HCEC 1CT (cell line): Measurements from ENCODE around the gene GMEB2.
"Not testable (repeated sequence)": the region's sequence is repeated elsewhere in the genome, so short reads cannot be mapped to it uniquely, and the experiment has no call there.

Source experiments
- DNase-seq: peaks from one replicate; pipeline ENCODE4 v3.0.0-alpha.2; 2017

Gene GMEB2

DNA sequence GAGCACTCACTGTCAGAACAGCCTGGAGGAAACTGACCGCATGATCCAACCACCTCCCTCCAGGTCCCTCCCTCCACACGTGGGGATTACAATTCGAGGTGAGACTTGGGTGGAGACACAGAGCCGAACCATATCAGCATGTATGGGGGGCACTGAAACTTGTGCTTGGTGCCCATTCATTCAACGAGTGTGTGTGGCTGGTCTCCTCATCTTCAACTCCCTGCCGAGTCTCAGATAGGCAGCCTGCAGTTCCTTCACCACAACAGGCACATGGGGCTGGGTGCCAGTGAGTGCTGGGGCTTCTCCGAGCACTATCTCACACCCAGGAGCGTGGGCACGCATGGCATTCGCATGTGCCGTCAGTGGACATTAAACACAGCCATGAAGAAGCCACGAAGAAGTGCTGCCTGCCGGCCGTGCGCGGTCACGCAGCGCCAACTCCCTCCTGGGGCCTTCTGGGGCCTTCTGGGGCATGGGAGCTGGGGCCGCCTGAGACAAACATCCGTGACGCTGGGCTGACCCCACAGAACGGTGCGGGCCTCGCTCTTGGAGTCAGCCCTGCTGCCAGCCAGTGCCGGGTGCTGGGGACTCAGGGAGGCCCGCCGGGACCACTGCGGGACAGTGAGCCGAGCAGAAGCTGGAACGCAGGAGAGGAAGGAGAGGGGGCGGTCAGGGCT lies 30.5 kb upstream of the GMEB2 start:
- DNase-seq, result no peak

DNA sequence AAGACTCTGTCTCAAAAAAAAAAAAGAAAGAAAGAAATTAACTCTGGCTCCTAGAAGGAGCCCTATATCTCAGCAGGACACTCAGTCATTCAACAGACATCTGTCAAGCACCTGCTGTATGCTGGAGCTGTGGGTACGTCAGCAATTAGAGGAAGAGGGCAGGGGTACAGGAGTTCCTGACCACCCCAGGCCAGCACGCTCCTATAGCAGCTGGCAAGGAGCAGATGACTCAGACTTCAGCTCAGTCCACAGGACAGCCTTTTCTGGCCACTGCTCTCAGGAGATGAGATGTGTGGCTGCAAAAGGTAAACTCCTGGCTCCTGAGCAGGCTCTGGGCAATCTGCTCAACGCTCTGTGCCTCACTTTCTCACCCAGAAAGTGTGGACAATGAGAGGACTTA lies 29.6 kb upstream of the GMEB2 start:
- no peak for DNase-seq

DNA sequence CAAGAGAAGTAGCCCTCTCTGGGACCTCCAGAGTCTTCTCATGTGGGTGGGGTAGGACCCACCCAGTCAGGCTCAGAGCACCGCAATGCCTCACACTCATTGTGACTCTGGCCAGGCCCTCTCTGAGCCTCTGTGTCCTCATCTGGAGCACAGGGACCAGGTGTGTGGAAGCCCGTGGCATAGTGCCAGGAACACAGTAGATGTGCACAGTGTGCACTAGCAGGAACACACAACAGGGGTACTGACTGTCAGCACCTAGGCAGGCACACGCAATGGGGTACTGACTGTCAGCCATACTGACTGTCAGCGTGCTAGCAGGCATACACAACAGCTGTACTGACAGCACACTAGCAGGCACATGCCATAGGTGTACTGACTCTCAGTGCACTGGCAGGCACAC lies 28.3 kb upstream of the GMEB2 start:
- no peak for DNase-seq

DNA sequence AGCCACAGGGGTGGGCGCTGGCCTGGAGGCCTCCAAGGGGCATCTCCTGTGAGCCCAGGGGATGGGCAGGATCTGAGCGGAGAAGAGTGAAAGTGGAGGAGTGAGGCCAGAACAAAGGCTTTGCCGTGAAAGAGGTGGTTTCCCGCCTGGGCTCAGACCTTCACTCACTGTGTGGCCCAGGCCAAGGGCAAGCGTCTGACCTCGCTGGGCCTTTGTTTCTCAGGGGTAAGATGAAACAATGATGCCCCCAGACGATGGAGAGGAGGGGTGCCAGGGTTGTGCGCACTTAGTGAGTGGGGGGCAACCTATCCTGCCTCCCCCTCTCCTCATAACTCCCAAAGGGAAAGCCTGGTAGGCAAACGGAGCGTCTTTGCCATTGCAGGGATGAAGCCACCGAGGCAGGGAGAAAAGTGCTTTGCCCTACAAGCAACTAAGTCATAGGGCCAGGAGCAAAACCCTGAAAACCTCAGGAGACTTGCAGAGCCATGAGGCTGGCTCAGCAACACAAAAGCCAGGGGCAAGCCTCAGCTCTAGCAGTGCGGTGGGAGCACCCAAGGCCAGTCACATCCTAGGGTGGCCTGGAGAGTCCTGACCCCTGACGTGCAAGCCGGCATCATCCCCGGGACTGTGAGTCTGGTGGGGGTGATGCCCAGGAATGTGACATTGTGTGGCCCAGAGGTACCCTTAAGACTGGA lies 27.2 kb upstream of the GMEB2 start:
- no peak for DNase-seq

DNA sequence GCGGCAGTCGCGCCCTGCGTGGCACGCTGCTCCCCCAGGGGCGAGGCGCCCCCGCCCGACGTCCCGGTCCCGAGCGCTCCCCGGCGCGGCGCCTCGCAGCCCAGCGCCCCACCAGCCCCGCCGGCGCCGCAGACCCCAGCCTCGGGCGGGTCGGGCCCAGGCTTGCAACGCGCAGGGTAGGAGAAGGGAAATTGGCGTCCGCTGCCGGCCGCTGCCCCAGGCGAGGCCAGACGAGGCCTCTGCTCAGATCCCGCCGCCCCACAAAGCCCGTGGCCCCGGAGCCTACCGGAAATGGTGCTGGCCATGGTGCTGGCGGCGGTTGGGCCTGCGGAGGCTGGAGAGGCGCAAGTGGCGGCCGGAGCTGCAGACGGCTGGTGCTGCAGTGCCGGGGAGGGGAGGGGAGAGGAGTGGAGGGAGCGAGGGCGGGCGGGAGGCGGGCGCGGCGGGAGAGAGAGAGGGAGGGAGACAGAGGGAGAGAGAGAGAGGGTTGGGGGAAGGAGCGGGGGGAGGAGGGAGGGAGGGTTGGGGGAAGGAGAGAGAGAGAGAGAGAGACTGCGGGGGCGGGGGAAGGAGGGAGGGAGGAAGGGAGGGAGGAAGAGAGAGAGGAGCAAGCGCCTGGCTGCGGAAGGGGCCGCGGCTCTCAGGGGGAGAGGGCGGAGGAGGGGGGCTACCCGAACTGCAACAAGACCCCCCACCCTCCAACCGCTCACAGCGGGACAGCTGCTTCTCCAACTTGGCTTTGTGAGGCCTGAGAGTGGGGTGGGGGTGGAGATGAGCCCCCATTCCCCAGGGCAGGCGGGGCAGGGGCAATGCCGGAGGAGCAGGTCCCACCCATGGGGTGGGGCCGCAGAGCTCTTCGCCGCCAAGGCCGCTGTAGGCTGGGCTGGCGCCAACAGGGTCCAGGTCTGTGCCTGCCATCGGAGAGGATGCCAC lies 26.4 kb upstream of the GMEB2 start, which contains the start of gene STMN3:
Gene STMN3 (minus strand): TSS at position 384 of the 933 bp plus-strand sequence. CDS start 79 bp downstream, at position 305.
- DNase-seq, result peak; percentile 73

DNA sequence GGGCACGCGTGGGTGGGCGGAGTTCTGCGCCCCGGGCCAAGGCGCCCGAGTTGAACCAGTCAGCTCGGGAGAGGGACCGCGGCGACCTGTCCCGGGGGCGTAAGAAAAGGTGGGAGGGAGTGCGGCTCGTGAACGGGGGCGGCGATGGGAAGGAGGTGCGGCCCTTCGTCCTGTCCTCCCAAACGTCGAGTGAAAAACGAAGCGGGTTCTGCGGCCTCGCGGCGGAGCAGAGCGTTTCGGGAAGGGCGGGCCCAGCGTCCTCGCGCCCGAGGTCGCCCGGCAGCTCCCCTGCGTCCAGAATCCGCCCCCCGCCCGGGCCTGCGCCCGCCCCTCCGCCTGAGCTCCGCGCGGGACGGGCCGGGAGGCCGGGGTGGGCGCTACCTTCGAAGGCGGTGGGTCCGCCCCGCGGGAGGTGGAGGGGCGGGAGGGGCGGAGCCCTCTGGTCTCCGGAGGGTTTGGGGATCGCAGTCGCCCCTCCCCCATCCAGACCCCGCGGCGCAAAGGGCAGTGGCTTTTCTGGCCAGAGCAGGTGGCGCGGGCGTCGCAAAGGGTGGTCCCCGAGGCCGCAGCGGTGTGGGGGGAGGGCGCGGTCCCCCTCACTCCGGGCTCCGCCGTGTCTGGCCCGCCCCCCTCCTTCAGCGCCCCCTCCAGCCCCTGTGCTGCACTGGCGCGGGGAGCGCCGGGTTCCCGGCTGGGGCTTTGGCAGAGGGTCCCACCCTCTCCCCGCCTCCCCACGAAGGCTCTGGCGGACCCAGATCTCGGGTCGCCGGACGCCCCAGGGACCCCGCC lies 25.5 kb upstream of the GMEB2 start:
- DNase-seq, result no peak

DNA sequence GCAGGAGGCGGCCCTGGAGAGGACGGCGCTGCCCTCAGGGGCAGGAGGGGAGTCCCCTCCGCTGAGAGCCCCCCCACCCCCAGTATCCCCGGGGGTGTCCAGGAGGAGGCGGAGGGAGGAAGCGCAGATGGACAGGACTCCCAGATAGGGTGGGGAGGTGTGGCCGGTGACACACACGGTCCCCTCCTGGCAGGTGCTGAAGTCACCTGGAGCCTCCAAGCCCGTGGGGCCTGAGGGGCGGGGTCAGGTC lies 25.0 kb upstream of the GMEB2 start:
- DNase-seq, result no peak

DNA sequence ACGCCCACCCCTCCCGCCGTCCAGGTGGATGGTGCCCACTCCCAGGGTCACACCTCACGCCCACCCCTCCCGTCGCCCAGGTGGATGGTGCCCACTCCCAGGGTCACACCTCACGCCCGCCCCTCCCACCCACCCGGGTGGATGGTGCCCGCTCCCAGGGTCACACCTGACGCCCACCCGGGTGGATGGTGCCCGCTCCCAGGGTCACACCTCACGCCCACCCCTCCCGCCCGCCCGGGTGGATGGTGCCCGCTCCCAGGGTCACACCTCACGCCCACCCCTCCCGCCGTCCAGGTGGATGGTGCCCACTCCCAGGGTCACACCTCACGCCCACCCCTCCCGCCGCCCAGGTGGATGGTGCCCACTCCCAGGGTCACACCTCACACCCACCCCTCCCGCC lies 23.6 kb upstream of the GMEB2 start:
- not testable (repeated sequence) for DNase-seq

DNA sequence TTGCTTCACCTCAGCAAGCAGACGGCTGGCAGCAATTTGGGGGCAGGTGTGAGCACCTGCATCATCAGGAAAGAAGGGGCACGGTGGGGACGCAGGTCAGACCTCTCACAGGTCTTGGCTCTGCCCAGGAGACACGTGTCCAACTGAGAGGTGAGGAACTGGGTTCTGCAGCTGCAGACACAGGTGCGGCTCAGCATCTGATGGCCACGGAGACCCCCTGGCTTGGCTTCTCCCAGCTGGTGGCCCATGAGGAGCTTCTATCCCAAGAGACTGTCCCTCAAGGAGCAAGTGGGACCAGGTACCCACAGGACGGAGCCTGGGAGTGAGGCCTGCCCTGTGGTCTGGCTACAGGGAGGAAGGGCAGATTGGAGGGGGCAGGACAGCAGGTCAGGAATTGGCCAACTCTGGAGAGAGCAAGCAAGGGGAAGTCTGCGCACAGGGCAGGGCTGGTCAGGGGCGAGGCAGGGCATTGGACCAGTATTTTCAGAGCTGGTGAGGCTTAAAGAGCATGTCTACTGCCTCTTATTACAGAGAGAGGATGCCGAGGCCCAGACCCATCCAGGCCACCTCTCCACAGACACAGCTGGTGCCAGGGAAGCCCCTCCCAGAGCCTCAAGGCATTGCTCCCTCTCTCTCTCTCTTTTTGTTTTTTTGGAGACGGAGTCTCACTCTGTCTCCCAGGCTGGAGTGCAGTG lies 22.1 kb upstream of the GMEB2 start:
- no peak for DNase-seq

DNA sequence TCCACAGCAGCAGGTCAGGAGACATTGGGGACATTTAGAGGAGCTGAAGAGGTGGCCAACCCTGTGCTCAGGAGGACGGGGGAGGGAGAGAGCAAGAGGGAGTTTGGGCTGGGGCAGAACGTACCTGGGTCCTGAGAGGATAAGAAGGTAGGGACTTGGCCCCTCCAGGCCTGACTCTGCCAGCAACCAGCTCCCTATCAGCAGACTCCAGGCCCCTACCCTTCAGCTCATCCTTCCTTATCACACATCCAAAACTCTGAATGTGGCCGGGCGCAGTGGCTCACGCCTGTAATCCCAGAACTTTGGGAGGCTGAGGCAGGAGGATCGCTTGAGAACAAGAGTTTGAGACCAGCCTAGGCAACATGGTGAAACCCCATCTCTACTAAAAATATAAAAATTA lies 21.3 kb upstream of the GMEB2 start:
- no peak for DNase-seq

DNA sequence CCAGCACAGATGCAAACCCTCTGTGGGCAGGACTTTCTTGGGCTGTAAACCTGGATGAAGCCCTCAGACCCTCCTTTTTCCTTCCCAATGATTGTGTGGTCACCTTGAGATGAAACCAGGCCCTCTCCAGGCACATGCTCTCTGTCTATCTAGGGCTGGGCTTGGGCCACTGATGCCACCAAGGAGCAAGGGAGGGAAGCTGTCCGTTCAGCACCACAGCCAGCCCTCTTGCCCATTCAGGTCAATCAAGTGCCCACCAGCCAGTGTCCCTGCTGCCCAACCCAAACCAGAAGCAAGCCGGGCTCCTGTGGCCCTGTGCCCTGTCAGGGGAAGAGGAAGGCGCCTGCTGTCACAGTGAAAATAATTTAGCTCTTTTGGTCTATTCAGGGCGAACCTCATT lies 18.3 kb upstream of the GMEB2 start:
- DNase-seq, result no peak

DNA sequence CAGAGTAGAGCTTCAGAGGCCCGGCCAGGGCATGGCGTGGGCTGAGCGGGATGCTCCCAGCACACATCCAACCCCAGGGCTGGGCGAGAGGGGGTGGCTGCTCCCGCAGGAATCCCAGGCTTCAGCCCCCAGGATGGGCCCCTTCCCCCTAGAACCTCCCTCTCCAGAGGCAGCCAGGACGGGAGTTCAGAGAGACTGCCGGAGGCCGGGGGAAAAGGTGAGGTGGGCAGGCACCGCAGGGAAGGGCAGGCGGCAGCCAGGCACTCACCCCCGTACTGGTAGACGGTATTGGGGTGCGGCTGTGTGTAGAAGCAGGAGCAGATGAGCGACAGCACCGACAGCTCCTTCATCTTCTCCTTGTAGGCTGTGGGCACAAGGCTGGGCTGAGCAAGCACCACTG lies 17.0 kb upstream of the GMEB2 start:
- no peak for DNase-seq

DNA sequence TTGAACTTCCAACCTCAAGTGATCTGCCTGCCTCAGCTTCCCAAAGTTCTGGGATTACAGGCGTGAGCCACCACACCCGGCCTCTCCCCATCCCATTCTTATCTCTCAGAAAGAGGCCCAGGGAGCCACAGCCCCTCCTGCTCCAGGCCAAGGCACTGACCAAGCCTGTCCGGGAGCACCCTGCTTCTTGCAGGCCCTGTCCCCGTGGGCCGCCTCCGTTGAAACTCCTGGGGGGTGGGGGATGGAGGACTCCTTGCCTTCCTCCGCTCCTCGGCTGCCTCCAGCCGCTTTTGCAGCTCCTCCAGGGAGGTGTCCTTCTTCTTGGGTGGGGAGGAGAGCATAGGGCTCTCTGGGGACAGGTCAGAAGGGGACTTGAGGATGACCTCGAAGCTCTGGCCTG lies 16.6 kb upstream of the GMEB2 start:
- DNase-seq, result no peak

DNA sequence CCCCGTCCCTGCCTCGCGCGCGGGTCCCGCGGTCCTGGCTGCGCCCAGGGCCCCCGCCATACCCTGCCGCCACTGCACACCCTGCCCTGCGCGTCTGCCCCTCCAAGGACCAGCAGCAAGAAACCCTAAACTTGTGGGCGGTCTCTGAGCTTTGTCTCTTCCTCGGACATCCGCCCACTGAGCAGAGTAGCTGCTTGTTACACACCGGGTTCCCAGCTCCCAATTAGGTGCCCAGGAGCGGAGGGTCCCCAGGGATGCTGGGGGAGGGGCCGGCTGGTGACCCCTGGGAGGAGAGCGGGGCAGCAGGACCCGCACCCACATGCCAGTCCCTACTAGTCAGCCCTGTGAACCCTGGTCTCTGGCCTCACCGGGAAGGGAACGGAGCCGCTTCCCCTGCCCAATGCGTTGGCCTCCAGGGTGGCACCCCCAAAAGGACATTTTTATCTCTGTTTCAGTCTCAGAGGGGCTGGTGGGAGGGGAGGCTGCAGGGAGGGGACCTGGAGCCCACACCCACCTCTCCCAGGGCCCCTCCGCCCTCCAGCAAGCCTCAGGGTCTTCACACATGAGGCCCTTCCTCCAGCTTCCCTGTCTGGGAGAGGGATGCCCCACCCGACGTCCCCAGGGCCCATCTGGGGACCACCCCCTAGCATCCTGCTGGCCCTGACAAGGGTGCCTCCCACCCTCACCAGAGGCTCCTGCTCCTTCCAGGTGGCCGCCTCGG lies 15.8 kb upstream of the GMEB2 start:
- no peak for DNase-seq

DNA sequence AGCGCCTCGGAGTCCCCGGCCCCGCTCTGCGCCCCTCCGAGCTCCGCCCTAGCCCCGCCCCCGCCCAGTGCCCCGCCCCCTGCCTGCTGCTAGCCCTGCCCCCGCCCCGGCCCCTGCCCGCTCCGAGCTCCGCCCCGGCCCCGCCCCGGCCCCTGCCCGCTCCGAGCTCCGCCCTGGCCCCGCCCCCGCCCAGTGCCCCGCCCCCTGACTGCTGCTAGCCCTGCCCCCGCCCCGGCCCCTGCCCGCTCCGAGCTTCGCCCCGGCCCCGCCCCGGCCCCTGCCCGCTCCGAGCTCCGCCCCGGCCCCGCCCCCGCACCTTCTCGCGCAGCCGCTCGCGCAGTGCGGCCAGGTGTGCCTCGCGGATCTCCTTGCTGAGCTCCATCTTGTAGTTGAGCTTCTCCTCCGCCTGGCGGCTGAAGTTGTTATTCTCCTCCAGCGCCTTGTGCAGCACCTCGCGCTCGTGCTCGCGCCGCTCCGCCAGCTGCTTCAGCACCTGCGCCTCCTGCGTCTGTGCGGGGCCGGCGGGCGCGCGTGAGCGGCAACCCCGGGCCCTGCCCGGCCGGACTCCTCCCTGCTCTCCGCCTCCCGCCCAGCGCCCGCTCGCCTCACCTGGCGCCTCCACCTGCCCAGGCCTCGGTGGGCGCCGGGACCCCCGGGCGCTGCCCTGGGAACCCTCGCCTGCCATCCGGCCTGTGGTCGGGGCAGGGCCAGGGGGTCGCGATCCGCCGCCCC lies 15.1 kb upstream of the GMEB2 start:
- DNase-seq, result peak; percentile 52

DNA sequence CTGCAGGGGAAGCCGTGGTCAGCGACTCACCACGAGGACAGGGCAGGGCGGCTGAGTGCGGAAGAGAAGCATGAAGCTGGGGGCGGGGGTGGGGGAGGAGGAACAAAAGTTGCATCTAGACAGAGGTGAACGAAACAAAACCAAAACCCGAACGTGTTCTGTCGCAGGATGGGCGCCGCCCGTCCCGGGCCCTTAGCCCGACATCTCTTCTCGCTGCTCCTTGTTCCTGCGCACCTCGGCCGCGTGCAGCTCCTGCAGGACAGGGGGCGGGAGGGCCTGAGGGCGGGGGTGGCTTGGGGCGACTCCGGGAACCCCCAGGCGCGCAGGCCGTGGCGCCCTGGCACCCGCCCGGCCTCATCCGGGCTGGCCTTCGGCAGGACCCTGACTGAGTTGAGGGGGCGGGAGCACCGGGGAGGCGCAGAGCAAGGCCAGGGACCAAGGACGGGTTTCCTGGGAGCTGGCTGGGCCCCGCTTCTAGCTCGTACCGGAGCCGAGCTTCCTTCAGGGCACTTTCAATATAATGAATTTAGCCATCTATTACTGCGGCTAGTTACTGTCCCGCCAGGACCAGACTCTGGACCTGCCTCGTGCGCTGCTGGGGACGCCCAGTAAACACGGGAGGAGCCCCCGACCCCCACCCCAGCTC lies 14.4 kb upstream of the GMEB2 start:
- no peak for DNase-seq

DNA sequence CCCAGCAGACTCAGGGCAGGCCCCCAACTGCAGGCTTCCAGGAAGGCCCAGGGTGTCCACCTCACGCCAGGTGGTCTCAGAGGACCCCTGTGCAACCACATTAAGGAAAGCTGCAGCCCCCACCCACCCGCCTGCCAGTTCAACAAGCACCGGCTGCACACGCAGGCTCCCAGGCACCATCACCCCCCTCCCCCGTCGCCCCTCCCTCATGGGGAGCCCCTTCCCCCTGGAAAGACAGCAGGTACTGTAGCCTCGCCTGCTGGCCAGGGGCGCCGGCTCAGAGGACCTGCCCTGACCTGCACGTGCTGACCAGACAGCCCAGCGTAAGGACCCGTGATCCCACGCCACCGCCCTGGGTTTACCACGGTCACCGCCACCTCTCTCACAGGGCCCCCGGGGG lies 13.8 kb upstream of the GMEB2 start:
- not testable (repeated sequence) for DNase-seq

DNA sequence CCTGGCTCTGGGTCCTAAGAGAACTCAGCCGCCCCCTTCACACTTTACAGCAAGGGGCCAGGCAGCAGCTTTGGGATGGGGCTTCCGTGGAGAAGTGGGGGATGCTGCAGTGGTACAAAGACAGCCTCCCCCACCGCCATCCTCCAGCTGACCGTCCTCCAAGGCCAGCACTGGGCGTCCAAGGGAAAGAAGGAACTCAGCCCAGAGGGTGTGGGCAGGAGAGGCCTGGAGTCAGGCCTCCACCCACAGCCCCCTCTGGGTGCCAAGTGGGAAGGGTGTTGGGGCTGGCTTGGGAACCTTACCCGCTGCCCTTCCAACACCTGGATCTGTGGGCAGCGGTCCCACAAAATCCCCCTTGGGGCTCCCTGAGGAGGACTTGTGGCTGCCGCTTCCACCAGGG lies 13.2 kb upstream of the GMEB2 start:
- DNase-seq, result no peak

DNA sequence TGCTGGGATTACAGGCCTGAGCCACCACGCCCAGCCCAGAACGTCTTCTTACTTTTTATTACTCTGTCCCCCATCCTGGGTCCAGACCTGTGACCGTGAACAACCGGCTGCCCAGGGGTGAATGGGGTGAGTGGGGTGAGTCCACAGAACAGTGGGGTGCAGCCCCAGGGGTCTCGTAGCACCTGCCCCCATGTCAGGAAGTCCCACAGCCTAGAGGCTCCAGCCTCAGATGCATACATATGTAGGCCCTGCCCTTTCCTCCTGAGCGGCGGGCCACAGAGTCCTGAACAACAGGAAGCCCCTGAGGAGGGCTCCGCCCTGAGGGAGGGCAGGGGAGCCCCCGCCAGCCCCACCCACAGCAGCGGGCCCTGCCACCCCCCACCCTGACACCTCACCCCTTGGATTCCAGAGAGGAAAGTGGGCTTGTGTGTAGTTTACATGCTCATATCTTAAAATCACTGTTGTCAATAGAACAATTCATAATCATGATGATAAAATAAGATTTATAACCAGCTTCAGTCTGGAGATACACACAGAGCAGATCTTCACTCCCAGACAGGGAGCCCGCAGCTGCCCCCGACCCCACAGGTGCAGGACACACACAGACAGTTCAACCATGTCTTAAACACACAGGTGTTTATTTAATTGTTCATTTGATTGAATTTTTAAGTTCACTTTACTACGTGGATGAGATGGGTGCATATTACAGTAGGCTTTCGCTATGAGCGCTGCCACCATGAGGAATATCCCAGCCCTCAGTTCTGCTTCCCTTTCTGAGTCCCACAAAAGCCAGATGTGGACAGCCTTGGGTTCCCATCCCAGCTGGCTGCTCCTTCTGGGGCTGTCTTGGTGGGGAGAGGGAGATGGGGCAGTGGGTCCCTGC lies 12.4 kb upstream of the GMEB2 start:
- no peak for DNase-seq
